AG09319 (cell line): Measurements from ENCODE around the gene DDX49.

ENCODE experiments used
- DNase-seq: peaks from one replicate; pipeline ENCODE4 v3.0.0-alpha.2; 2010; ENCODE audit warnings: low read depth; ENCODE audit errors: extremely low read depth
- CTCF ChIP-seq: IDR thresholded peaks from 2 replicates; pipeline ENCODE4 v1.5.1; 2011; ENCODE audit warnings: low read depth, mild to moderate bottlenecking, inconsistent platforms, low read length, moderate library complexity

Gene DDX49

GRCh38 chr19:18920400-18920799 lies 885 bp downstream of the DDX49 start:
- TF ChIP-seq CTCF = no peak
- DNase-seq = no peak

- no peak for TF ChIP-seq CTCF
- DNase-seq = no peak
Observed at GRCh38 chr19:18921593-18921992, 2.1 kb downstream of the DDX49 start.

- no peak for DNase-seq
- no peak for TF ChIP-seq CTCF
Observed at GRCh38 chr19:18922228-18922985, 2.9 kb downstream of the DDX49 start.

GRCh38 chr19:18924684-18925213 lies 5.2 kb downstream of the DDX49 start:
- no peak for TF ChIP-seq CTCF
- no peak for DNase-seq

- no peak for TF ChIP-seq CTCF
- no peak for DNase-seq
Observed at GRCh38 chr19:18928018-18928805, 8.7 kb downstream of the DDX49 start.

GRCh38 chr19:18929311-18929710 lies 9.8 kb downstream of the DDX49 start:
- TF ChIP-seq CTCF = no peak

More at GRCh38 chr19:18929311-18929710, 9.8 kb downstream of the DDX49 start:
- DNase-seq = no peak
